Kidney (tissue), 14 donors: ENCODE results near the gene DUOX1. TPM values are rescaled to one million over a fixed set of nuclear protein-coding genes. Genes with fewer than 3 reads are reported as not detected.

Experiments
- DNase-seq, 5 donors: peaks; one replicate each; pipeline ENCODE4 v3.0.0-alpha.2; 2013 to 2020
- FAIRE-seq: peaks from 2 replicates; lab custom pipeline; 2012; peaks lifted over from hg19 to GRCh38; lab: Jason Lieb, UNC
- H3K27ac ChIP-seq, 2 donors: one replicate each; pipeline ENCODE4 v1.7.0; 2013; ENCODE audit warnings: low read depth in 2 of 2, low read length in 2 of 2, inconsistent platforms in 1 of 2
- H3K27me3 ChIP-seq: one replicate; pipeline ENCODE4 v1.7.1; 2013; ENCODE audit warnings: low read length, inconsistent platforms; ENCODE audit not compliant: control insufficient read depth, insufficient read depth
- H3K36me3 ChIP-seq, 3 donors: one replicate each; pipeline versions ENCODE4 v1.7.0 to v1.7.1; 2013; ENCODE audit warnings: low read length in 3 of 3, control low read depth in 1 of 3, inconsistent platforms in 1 of 3; ENCODE audit not compliant: insufficient read depth in 3 of 3, control insufficient read depth in 2 of 3
- H3K4me1 ChIP-seq, 3 donors: one replicate each; pipeline versions ENCODE4 v1.7.0 to v1.7.1; 2013; ENCODE audit warnings: low read length in 3 of 3, inconsistent platforms in 1 of 3, low read depth in 1 of 3; ENCODE audit not compliant: control insufficient read depth in 2 of 3, insufficient read depth in 2 of 3
- H3K4me3 ChIP-seq, 3 donors: one replicate each; pipeline versions ENCODE4 v1.7.0 to v1.8.1; 2013; ENCODE audit warnings: low read length in 3 of 3, control low read depth in 1 of 3, inconsistent platforms in 1 of 3
- H3K9ac ChIP-seq, 3 donors: one replicate each; pipeline versions ENCODE4 v1.7.0 to v1.7.1; 2013; ENCODE audit warnings: low read length in 3 of 3, control low read depth in 1 of 3, inconsistent platforms in 1 of 3
- H3K9me3 ChIP-seq, 3 donors: one replicate each; pipeline versions ENCODE4 v1.7.0 to v1.7.1; 2013; ENCODE audit warnings: low read length in 3 of 3, control low read depth in 1 of 3, inconsistent platforms in 1 of 3; ENCODE audit not compliant: control insufficient read depth in 2 of 3, insufficient read depth in 1 of 3
- CTCF ChIP-seq: IDR thresholded peaks from 3 replicates; pipeline ENCODE4 v1.5.1; 2012; ENCODE audit warnings: mild to moderate bottlenecking, moderate library complexity, borderline replicate concordance; ENCODE audit not compliant: insufficient read depth; ENCODE audit errors: extremely low read depth
- intact Hi-C: fragments of 100-400 bp; cut with DNase I; formaldehyde crosslinking; loops from one replicate; pipeline ENCODE4 v1.11.1; 2022
- polyA plus RNA-seq: library from polyadenylated mRNA; stranded (reverse); fragments of 350-450 nt; fragmentation: Illumina TruSeq; extraction: RNeasy Lipid Tissue Mini Kit (QIAGEN cat#74804); gene quantifications from one replicate; pipeline ENCODE4 v1.2.3, GENCODE V29; 2014; ENCODE audit warnings: low read depth, low replicate concordance; ENCODE audit not compliant: insufficient read depth
- total RNA-seq: library from RNA; stranded (reverse); fragmentation: NEBNext Ultra II Directional; extraction: Animal tissue kit (Norgen Biotek cat#: 25700); gene quantifications from one replicate; pipeline ENCODE4 v1.2.1, GENCODE V29; 2021
- donor health status: control.
- donor health status: control.
- donor health status: control.
- donor health status: control.
- donor health status: control.
- donor health status: DM: yes; HTN: yes; CAD: no.
- donor health status: Normal renal cell carcinoma (clear cell type).

DUOX1 gene
- total and polyA plus RNA-seq, 2 donors from 2014 or later, result 0.26 to 1.6 TPM

- Histone ChIP-seq H3K9ac (no peak overlapping the region), H3K27me3 (no peaks in the 10 kb centered on the region), H3K9me3 (no peaks in the 10 kb centered on the region), H3K4me1 (no peaks in the 10 kb centered on the region), H3K27ac (no peak overlapping the region), H3K4me3 (no peak overlapping the region), H3K36me3 (no peaks in the 10 kb centered on the region)
- intact Hi-C loops, result no loop called here
- FAIRE-seq (no peak), DNase-seq (peak in 1 of 5 donors; percentile 9)
- TF ChIP-seq CTCF, result no peak
Measured at GRCh38 chr15:45150997-45151396, 21.2 kb downstream of the DUOX1 start.

GRCh38 chr15:45151998-45152828, 22.4 kb downstream of the DUOX1 start:
- no peak for TF ChIP-seq CTCF
- Histone ChIP-seq H3K4me3 (no peak overlapping the region), H3K9me3 (no peaks in the 10 kb centered on the region), H3K4me1 (no peaks in the 10 kb centered on the region), H3K27me3 (no peaks in the 10 kb centered on the region), H3K9ac (no peak overlapping the region), H3K27ac (no peak overlapping the region), H3K36me3 (no peaks in the 10 kb centered on the region)
- no peak for FAIRE-seq
- intact Hi-C loops, result no loop called here
- DNase-seq, result peak in 1 of 5 donors; percentile 60

GRCh38 chr15:45155739-45156138, 25.9 kb downstream of the DUOX1 start:
- no peak for FAIRE-seq
- intact Hi-C loops, result no loop called here
- Histone ChIP-seq H3K27me3 (no peaks in the 10 kb centered on the region), H3K4me3 (no peak overlapping the region), H3K36me3 (no peaks in the 10 kb centered on the region), H3K9ac (no peak overlapping the region), H3K27ac (no peak overlapping the region), H3K9me3 (no peaks in the 10 kb centered on the region), H3K4me1 (no peaks in the 10 kb centered on the region)
- TF ChIP-seq CTCF, result no peak
- peak in 1 of 5 donors; percentile 60 for DNase-seq
